ENCODE results near the gene ELK4. TPM values are rescaled to one million over a fixed set of nuclear protein-coding genes. Genes with fewer than 3 reads are reported as not detected.
A peak's percentile ranks its signal among the peaks of the same experiment; 100 is the strongest.

The ELK4 gene
- total RNA-seq, 1 experiment from 2014 or later, result 122 TPM

GRCh38 chr1:205675247-205675646 lies 43.4 kb upstream of the ELK4 start:
- no peak for DNase-seq
- Mint-ChIP-seq H3K36me3 (ENCODE audit: insufficient read depth, unreplicated experiment) (peaks cover 26% of the 10 kb centered on the region), H3K4me1 (ENCODE audit: low read depth, unreplicated experiment) (peaks cover 52% of the 10 kb centered on the region), H3K27me3 (ENCODE audit: unreplicated experiment) (no peaks in the 10 kb centered on the region), H3K4me3 (ENCODE audit: low read depth, unreplicated experiment) (no peak overlapping the region), H3K9me3 (ENCODE audit: low read depth, unreplicated experiment) (no peaks in the 10 kb centered on the region), H3K27ac (ENCODE audit: unreplicated experiment) (no peak overlapping the region)
- no TSS peak for BruUV-seq (replicated peaks)
- TF ChIP-seq CTCF (IDR thresholded peaks at IDR 0.05; ENCODE audit: unreplicated experiment), result no peak
- CTCF ChIA-PET, result interaction anchor here (1.0 kb wide), 1 partner anchor 13 kb away, joined by 3 read pairs; no protein-coding TSS in a partner anchor
- intact Hi-C loops (cut with micrococcal nuclease; ENCODE audit: unreplicated experiment), result no loop called here

GRCh38 chr1:205672970-205673369 lies 41.2 kb upstream of the ELK4 start:
- no peak for TF ChIP-seq CTCF (IDR thresholded peaks at IDR 0.05; ENCODE audit: unreplicated experiment)
- H3K9me3 Mint-ChIP-seq (ENCODE audit: low read depth, unreplicated experiment), result no peaks in the 10 kb centered on the region
- H3K27me3 Mint-ChIP-seq (ENCODE audit: unreplicated experiment), result no peaks in the 10 kb centered on the region
- H3K36me3 Mint-ChIP-seq (ENCODE audit: insufficient read depth, unreplicated experiment), result peaks cover 18% of the 10 kb centered on the region
- peaks cover 72% of the 10 kb centered on the region for H3K4me1 Mint-ChIP-seq (ENCODE audit: low read depth, unreplicated experiment)
- DNase-seq, result no peak
- H3K4me3 Mint-ChIP-seq (ENCODE audit: low read depth, unreplicated experiment), result no peak overlapping the region
- no TSS peak for BruUV-seq (replicated peaks)
- intact Hi-C loops (cut with micrococcal nuclease; ENCODE audit: unreplicated experiment), result no loop called here
- CTCF ChIA-PET, result interaction anchor here (1.1 to 1.5 kb wide), 3 partner anchors 9 to 14 kb away, joined by 3 to 6 read pairs (median 3); no protein-coding TSS in a partner anchor
- no peak overlapping the region for H3K27ac Mint-ChIP-seq (ENCODE audit: unreplicated experiment)

DNA sequence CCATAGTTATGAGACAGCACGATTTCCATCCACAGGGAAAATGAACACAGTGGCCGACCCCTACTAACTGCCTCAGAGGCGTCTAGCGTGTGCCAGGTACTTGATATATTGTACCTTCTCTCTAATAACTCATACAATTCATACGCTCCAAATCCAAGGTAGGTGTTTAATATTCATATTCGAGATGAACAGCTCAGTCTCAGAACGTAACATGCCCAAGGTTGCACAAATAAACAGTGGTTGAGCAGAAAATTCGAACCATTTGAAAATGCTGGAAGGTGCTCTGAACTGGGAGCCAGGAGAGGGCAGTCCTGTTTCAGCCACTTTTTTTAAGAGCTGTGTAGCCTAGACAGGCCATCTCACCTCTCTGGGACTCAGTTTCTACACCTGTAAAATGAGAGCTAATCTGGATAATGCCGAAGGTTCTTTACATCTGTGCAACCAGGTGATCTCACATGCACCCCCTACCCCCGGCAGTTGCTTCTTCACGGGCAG lies 40.6 kb upstream of the ELK4 start:
- Mint-ChIP-seq H3K4me3 (ENCODE audit: low read depth, unreplicated experiment) (peak overlapping the region; percentile 55), H3K27ac (ENCODE audit: unreplicated experiment) (peak overlapping the region; percentile 65), H3K9me3 (ENCODE audit: low read depth, unreplicated experiment) (no peaks in the 10 kb centered on the region), H3K36me3 (ENCODE audit: insufficient read depth, unreplicated experiment) (peaks cover 18% of the 10 kb centered on the region), H3K27me3 (ENCODE audit: unreplicated experiment) (no peaks in the 10 kb centered on the region), H3K4me1 (ENCODE audit: low read depth, unreplicated experiment) (peaks cover 75% of the 10 kb centered on the region)
- DNase-seq, result no peak
- no peak for TF ChIP-seq CTCF (IDR thresholded peaks at IDR 0.05; ENCODE audit: unreplicated experiment)
- no TSS peak for BruUV-seq (replicated peaks)
- CTCF ChIA-PET, result interaction anchor here (1.1 to 1.5 kb wide), 3 partner anchors 8 to 15 kb away, joined by 3 to 6 read pairs (median 3); no protein-coding TSS in a partner anchor
- intact Hi-C loops (cut with micrococcal nuclease; ENCODE audit: unreplicated experiment), result no loop called here

DNA sequence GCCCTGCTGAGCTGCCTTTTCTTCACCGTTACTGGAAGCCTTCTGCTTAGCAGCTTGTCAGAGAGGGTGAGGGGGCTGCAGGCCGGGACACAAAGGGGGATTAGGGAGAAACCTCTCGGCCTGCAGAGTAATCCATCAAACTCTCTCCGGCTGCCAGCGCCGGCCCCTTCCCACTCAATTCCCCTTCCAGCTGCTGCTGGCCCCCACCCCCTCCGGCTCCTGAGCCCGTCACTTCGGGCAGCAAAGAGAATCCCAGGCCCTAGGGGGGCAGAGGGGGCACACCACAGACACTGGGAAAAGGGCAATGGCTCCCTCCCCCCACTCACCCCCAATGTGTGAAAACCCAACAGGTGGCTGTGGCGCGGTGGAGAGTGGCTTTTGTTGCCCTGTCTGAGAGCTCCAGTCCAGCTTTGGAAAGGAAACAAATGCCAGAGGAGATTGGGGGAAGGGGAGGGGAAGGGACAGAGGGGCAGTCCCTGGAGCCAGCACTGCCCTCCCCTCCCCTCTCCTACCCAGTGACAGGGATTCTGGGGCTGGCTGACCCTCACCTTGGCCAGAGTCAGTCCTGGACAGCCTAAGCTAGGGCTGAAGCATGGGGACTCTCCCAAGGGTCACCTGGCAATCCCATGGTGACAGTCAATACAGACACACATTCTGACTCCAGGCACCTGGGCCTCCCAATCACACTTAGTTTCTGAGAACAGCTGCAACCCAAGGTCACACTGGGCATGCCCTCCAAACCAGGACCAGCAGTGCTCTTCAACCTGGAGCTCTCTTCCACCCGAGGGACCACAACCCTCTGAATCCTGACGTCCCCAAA lies 39.0 kb upstream of the ELK4 start:
- no peak for TF ChIP-seq CTCF (IDR thresholded peaks at IDR 0.05; ENCODE audit: unreplicated experiment)
- Mint-ChIP-seq H3K27ac (ENCODE audit: unreplicated experiment) (no peak overlapping the region), H3K36me3 (ENCODE audit: insufficient read depth, unreplicated experiment) (peaks cover 23% of the 10 kb centered on the region), H3K4me3 (ENCODE audit: low read depth, unreplicated experiment) (no peak overlapping the region), H3K27me3 (ENCODE audit: unreplicated experiment) (no peaks in the 10 kb centered on the region), H3K4me1 (ENCODE audit: low read depth, unreplicated experiment) (peaks cover 73% of the 10 kb centered on the region), H3K9me3 (ENCODE audit: low read depth, unreplicated experiment) (no peaks in the 10 kb centered on the region)
- CTCF ChIA-PET, result interaction anchor here (1.4 kb wide), 1 partner anchor 10 kb away, joined by 5 read pairs; the partner anchor contains the start of gene SLC45A3
- intact Hi-C loops (cut with micrococcal nuclease; ENCODE audit: unreplicated experiment), result no loop called here
- BruUV-seq (replicated peaks), result no TSS peak
- no peak for DNase-seq
